GM12878 (cell line): ENCODE results near the gene ZNF585A. TPM values are rescaled to one million over a fixed set of nuclear protein-coding genes. Genes with fewer than 3 reads are reported as not detected.
A peak's percentile ranks its signal among the peaks of the same experiment; 100 is the strongest.
"Not testable (repeated sequence)": the region's sequence is repeated elsewhere in the genome, so short reads cannot be mapped to it uniquely, and the experiment has no call there.

Source experiments
- ATAC-seq: fragments of 200-7000 bp; cut with Tn5 transposase; 3 replicates; pipeline ENCODE4 v1.9.1; 2020; ENCODE audit warnings: mild to moderate bottlenecking, moderate library complexity
- BruUV-seq: library from RNA; stranded (reverse); fragments of 400-500 nt; replicated peaks from 2 replicates; lab custom pipeline; 2021; lab: Mats Ljungman, UMichigan
- CTCF ChIA-PET: fragments of 300-600 bp; sonication (Branson Sonifier 250); formaldehyde crosslinking; extraction: SDS; loops from one replicate; lab custom pipeline; 2021; ENCODE audit warnings: inconsistent platforms; lab: Yijun Ruan, JAX
- POLR2A ChIA-PET: fragments of 350-600 bp; formaldehyde crosslinking; extraction: SDS; loops from one replicate; lab custom pipeline; 2021; ENCODE audit warnings: inconsistent platforms; lab: Charles Lee
- RAD21 ChIA-PET: fragments of 300-600 bp; sonication (Branson Sonifier 250); formaldehyde crosslinking; loops from one replicate; lab custom pipeline; 2023; ENCODE audit warnings: antibody characterized with exemption; ENCODE audit not compliant: unreplicated experiment; lab: Charles Lee
- SMC1A ChIA-PET: fragments of 300-600 bp; sonication (Branson Sonifier 250); formaldehyde crosslinking; loops from one replicate; lab custom pipeline; 2023; ENCODE audit not compliant: unreplicated experiment, uncharacterized antibody; lab: Charles Lee
- DNase-seq: peaks from one replicate; pipeline ENCODE4 v3.0.0-alpha.2; 2011; ENCODE audit warnings: low read depth, low spot score
- FAIRE-seq: peaks from 3 replicates; lab custom pipeline; 2011; peaks lifted over from hg19 to GRCh38; lab: Jason Lieb, UNC
- H2AFZ ChIP-seq: 2 replicates; pipeline ENCODE4 v1.6.0; 2011; ENCODE audit warnings: low read depth, low read length, control low read depth; ENCODE audit not compliant: control insufficient read depth
- H3K27ac ChIP-seq: 2 replicates; pipeline ENCODE4 v1.5.1; 2011; ENCODE audit warnings: control low read depth; ENCODE audit not compliant: control insufficient read depth, insufficient read depth
- H3K27me3 ChIP-seq, 2 experiments: replicated peaks in 1 of 2; 2 replicates each; pipeline versions ENCODE4 v1.6.0 to v1.6.1; 2011; ENCODE audit warnings: low read length in 1 of 2; ENCODE audit not compliant: control insufficient read depth in 2 of 2, insufficient read depth in 2 of 2
- H3K36me3 ChIP-seq, 2 experiments: 2 replicates each; pipeline ENCODE4 v1.5.1; 2011; ENCODE audit warnings: low read length in 1 of 2; ENCODE audit not compliant: control insufficient read depth in 2 of 2, insufficient read depth in 2 of 2
- H3K4me1 ChIP-seq: 2 replicates; pipeline ENCODE4 v1.6.1; 2011; ENCODE audit warnings: mild to moderate bottlenecking, low read length, moderate library complexity, mixed read lengths; ENCODE audit not compliant: control insufficient read depth, insufficient read depth
- H3K4me2 ChIP-seq: 2 replicates; pipeline ENCODE4 v1.6.0; 2011; ENCODE audit warnings: control low read depth; ENCODE audit not compliant: control insufficient read depth, insufficient read depth
- H3K4me3 ChIP-seq: fragments of 200-600 bp; sonication (generic); 2 replicates; pipeline ENCODE4 v1.5.1; 2016
- H3K79me2 ChIP-seq: 2 replicates; pipeline ENCODE4 v1.6.0; 2011; ENCODE audit warnings: low read length; ENCODE audit not compliant: control insufficient read depth, insufficient read depth
- H3K9ac ChIP-seq: 2 replicates; pipeline ENCODE4 v1.8.0; 2011; ENCODE audit warnings: low read length, control low read depth, mixed read lengths; ENCODE audit not compliant: control insufficient read depth, insufficient read depth
- H3K9me3 ChIP-seq: replicated peaks from 3 replicates; pipeline ENCODE4 v1.5.1; 2011; ENCODE audit warnings: mild to moderate bottlenecking, low read length; ENCODE audit not compliant: control insufficient read depth, insufficient read depth
- H4K20me1 ChIP-seq: 2 replicates; pipeline ENCODE4 v1.6.0; 2011; ENCODE audit not compliant: control insufficient read depth, insufficient read depth
- WGBS: methylation state at CpG from one replicate; pipeline ENCODE4 v1.1.6; 2016; ENCODE audit warnings: low lambda C conversion rate; ENCODE audit not compliant: insufficient replicate concordance, insufficient coverage; ENCODE audit errors: missing lambda C conversion rate; 5-methylcytosine and 5-hydroxymethylcytosine counted together
- in situ Hi-C: fragments of 300-500 bp; cut with MboI; formaldehyde crosslinking; loops from 9 replicates; pipeline ENCODE4 v1.14.3; 2018; ENCODE audit warnings: mixed read lengths
- intact Hi-C: fragments of 100-400 bp; cut with micrococcal nuclease; formaldehyde crosslinking; loops from one replicate; pipeline ENCODE4 v1.14.2; 2022; ENCODE audit not compliant: unreplicated experiment
- polyA plus RNA-seq, 11 experiments: library from polyadenylated mRNA; depleted of rRNA in 4 of 11; unstranded in 6 of 11; stranded (reverse) in 5 of 11; fragments of >200 nt; fragmentation: Nextera tagmentation in 4 of 11; fragmentation: Illumina TruSeq in 1 of 11; extraction: Ambion mirVana in 4 of 11; extraction: Trizol in 1 of 11; gene quantifications; 1 replicate in 1 of 11; 2 replicates in 10 of 11; pipeline versions ENCODE4 v1.2.1 to v1.2.3, GENCODE V29; 2011 to 2016; ENCODE audit warnings: inconsistent platforms in 2 of 11, missing spikeins in 2 of 11, low read depth in 1 of 11
- total RNA-seq, 4 experiments: library from RNA; depleted of rRNA in 3 of 4; stranded (reverse); fragments of >200 nt in 3 of 4; fragmentation: Illumina TruSeq in 1 of 4; extraction: Trizol in 1 of 4; gene quantifications; 2 replicates each; pipeline versions ENCODE4 v1.2.1 to v1.2.3, GENCODE V29; 2013 to 2021

Gene ZNF585A
- total and polyA plus RNA-seq, 10 of the 15 experiments (the other 5 are each of a cell fraction or from before 2014, with no cell fraction given) = 6.9 to 38.7 (median 14.0) TPM

DNA sequence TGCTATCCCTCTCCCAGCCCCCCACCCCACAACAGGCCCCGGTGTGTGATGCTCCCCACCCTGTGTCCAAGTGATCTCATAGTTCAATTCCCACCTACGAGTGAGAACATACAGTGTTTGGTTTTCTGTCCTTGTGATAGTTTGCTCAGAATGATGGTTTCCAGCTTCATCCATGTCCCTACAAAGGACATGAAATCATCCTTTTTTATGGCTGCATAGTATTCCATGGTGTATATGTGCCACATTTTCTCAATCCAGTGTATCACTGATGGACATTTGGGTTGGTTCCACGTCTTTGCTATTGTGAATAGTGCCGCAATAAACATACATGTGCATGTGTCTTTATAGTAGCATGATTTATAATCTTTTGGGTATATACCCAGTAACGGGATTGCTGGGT, 24.6 kb upstream of the ZNF585A start:
- H3K27me3 ChIP-seq, RAD21 ChIA-PET, POLR2A ChIA-PET, H2AFZ ChIP-seq, SMC1A ChIA-PET, ATAC-seq, FAIRE-seq, DNase-seq, H3K36me3 ChIP-seq, H3K9ac ChIP-seq, H3K79me2 ChIP-seq, H3K27ac ChIP-seq, H3K4me1 ChIP-seq, in situ Hi-C loops, H4K20me1 ChIP-seq, H3K9me3 ChIP-seq, H3K4me3 ChIP-seq, CTCF ChIA-PET, H3K4me2 ChIP-seq, BruUV-seq, intact Hi-C loops: not testable (repeated sequence)
- 96% methylated on average over 5 of the region's 5 CpGs for WGBS

DNA sequence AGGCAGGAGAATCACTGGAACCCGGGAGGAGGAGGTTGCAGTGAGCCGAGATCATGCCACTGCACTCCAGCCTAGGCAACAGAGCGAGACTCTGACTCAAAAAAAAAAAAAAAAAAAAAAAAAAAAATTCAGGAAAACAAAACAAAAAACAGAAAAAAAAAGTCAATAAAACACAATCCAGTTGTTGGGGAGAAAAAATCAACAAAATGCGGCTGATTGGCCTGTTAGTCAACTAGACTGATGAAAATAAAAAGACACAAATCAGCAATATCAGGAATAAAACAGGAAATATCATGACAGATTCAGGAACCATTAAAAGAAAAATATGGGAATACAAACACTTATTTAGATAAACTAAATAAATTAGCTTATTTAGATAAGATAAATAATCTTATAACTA, 22.8 kb upstream of the ZNF585A start:
- H2AFZ ChIP-seq, in situ Hi-C loops, H3K4me1 ChIP-seq, H3K9me3 ChIP-seq, H4K20me1 ChIP-seq, H3K27me3 ChIP-seq, H3K27ac ChIP-seq, FAIRE-seq, H3K4me3 ChIP-seq, RAD21 ChIA-PET, BruUV-seq, ATAC-seq, H3K9ac ChIP-seq, H3K79me2 ChIP-seq, H3K4me2 ChIP-seq, CTCF ChIA-PET, DNase-seq, H3K36me3 ChIP-seq, POLR2A ChIA-PET, SMC1A ChIA-PET, intact Hi-C loops: not testable (repeated sequence)
- WGBS = 93% methylated on average over 3 of the region's 4 CpGs

DNA sequence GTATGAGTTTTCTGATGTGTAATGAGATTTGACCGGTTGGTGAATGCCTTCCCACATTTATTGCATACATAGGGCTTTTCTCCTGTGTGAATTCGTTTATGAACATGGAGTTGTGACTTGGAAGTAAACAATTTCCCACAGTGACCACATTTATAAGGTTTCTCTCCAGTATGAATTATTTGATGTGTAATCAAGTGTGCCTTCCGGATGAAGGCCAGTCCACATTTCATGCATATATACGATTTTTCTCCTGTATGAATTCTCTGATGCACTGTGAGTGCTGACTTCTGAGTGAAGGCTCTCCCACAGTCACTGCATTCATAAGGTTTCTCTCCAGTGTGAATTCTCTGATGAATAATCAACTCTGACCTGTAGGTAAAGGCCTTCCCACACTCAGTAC, 13.6 kb upstream of the ZNF585A start:
- H3K9me3 ChIP-seq, in situ Hi-C loops, H3K4me3 ChIP-seq, BruUV-seq, H3K4me2 ChIP-seq, RAD21 ChIA-PET, H3K36me3 ChIP-seq, ATAC-seq, SMC1A ChIA-PET, POLR2A ChIA-PET, H3K27me3 ChIP-seq, DNase-seq, H4K20me1 ChIP-seq, CTCF ChIA-PET, intact Hi-C loops, H3K9ac ChIP-seq, H3K27ac ChIP-seq, H3K79me2 ChIP-seq, H3K4me1 ChIP-seq, H2AFZ ChIP-seq: not testable (repeated sequence)
- 95% methylated on average over 4 of the region's 4 CpGs for WGBS
- FAIRE-seq = peak; percentile 91
